GM19324 (cell line): ENCODE results near the gene TBCD.

Experiments used
- ATAC-seq: cut with Tn5 transposase; IDR thresholded peaks from one replicate; pipeline ENCODE4 v1.9.1; 2021; ENCODE audit warnings: mild to moderate bottlenecking, moderate library complexity; ENCODE audit not compliant: unreplicated experiment, low FRiP score

TBCD gene

DNA sequence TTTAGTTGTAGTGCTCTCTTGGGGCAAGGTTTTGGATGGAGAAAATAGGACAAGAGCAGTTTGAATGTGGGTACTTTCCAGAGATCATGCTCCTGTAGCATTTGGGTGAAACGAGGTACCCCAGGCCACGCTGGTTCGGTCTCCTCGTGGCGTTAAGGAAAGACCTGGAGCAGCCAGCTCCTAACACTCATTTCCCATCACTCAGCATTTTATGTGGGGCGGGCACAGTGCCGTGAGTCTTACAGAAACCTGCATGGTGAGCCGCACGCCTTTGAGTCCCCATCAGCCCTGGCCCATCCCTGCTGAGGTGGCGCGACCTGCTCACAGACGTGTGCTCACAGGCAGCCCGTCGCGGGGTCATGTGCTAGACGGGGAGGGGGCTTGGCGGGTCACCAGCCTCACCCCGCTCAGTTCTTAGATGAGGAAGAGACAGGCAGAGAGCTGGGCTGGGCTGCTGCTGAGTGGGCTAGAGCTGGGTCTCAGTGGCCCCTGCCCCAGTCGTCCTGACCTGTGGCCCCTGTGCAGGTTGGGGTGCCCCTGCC, 37.3 kb downstream of the TBCD start:
- no peak for ATAC-seq

DNA sequence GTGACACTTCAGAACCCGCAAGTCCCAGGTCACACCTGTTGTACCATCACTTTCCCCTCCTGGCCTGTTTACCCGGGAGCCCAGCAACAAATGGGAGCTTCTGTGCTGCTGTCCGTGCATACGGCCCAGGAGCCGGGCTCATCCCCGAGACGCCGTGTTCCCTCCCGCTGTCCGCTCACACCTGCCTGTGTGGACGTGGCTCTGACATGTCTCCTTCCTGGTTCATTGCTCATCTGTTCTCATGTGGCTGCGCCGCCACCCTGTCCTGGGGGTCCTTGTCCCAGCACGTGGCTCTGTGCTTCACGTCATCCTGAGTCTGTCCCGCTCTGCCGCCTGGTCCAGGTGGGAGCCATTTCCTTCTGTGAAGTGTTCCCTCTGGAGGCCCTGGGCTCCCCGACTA, 37.9 kb downstream of the TBCD start:
- no peak for ATAC-seq

DNA sequence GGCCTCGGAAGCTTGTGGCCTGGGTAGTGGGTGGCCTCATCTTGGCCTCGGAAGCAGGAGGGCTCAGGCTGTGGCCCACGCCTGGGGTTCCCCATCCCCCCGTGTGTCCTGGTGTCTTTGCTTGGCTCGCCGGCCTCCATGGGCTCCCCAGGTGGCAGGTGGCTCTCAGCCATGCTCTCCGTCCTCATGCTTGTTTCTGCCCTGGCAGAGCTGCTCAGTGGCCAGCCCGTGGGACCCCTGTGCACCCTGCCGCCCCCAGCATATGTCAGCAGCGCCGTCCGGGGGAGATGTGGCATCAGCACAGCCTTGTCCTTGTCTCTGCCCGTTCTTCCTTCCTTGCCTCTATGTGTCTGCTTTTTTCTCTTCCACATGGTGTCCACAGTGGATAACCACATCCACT, 38.5 kb downstream of the TBCD start:
- ATAC-seq, result no peak

DNA sequence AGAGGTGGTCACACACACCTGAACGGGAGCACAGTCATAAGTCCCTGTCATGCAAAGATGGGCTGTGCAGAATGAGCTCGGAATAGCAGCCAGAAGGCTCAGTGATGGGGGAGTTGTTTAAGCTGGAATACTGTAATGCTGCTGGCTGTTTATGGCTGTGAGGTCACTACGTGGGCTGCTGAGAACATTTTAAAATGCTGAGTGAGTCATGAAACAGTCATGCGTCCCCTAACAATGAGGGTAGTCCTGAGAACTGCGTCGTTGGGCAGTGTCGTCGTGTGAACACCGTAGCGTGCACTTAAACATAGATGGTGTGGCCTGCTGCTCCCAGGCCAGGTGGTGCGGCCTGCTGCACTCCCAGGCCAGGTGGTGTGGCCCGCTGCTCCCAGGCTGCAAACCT, 39.7 kb downstream of the TBCD start:
- ATAC-seq, result no peak

DNA sequence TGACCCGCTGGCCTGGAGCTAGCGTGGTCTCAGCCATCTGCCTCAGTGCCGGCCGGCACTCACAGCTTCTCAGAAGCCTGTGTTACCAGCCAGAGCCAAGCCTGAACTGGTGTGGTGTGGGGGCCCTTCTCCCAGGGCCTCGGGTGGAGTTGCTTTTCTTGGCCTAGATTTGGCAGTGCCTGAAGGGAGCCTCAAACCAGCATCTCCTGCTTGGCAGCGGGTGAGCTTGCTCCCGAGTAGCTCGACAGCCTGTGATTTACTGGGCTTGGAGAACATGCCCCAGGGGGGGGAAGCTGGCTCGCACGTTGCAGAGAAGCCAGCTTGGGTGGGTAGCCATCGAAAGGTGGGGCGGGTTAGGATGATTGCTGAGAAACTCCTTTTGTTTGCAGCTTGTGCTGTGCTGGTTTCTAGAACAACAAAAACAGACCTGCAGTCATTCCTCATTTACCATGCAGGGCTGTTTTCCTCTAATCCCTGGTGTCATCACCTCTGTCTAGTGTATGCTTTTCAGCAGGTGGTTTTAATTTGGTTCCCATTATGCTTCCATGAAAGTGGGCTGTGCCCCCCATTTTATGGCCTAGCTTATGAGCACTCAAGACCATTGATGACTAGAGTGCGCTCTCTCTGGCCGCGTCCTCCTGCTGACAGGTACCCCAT, 42.2 kb downstream of the TBCD start:
- ATAC-seq, result no peak

DNA sequence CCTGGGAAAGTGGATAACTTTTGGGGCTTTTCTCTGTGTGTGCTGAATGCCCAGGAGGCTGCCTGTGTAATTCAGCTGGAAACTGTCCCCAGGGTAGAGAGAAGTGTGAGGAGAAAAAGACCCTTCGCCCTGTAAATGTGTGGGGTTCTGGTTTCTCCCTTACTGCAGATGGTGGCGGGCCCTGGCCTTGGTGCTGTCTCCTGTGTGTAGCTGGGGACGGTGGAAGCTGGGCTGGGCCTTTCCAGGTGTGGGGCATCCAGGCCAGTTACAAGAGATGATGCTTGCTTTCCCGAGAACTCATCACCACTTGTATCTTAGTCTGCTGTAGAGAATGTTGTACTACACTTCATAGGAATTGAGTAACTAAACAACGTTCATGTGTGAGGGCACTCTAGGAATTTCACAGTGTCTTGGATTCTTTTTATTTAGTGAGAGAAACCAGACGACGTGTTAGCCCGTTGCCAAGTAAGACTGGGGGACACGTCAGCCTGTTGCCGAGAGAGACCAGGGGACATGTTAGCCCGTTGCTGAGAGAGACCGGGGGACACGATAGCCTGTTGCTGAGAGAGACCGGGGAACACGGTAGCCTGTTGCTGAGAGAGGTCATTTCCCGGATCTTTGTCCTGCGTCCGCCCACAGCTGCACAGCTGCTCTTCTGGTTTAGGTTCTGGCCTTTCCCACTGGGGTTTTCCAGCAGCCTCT, 43.1 kb downstream of the TBCD start:
- no peak for ATAC-seq

DNA sequence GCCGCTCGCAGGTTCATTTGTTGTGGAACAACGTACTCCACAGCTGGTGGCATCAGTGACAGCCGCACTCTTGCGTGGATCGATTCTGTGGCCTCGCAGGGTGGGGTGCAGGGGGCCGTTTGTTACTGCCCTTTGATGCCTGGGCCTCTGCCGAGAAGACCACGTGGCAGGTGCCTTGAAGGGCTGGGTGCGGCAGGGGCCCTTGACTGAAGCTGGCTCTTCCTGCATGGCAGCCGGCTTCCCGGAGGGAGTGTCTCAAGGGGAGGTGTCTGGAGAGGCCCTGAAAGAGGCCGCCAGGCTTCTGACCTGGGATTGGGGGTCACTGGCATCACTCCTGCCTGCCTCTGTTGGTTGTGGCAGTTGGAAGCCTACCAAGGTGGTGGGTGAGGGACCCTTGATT, 43.8 kb downstream of the TBCD start:
- ATAC-seq, result no peak

DNA sequence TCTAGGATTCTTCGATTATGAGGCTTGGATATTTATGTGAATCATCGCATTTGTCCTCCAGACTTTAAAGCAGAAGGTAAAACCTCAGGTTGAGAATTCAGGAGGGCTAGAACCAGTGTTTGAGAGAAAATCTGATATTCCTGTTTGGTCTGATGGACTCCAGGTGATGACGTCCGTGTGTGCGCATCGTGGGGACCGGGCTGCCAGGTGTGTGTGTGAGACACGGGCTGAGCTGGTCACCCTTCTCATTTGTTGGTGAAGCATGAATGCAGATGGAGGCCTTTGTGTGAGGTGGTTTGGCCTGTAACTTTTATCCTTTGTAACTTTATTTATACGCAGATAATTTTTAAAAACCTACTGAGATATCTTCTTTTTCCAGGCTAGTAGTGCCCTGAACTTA, 45.2 kb downstream of the TBCD start:
- no peak for ATAC-seq

DNA sequence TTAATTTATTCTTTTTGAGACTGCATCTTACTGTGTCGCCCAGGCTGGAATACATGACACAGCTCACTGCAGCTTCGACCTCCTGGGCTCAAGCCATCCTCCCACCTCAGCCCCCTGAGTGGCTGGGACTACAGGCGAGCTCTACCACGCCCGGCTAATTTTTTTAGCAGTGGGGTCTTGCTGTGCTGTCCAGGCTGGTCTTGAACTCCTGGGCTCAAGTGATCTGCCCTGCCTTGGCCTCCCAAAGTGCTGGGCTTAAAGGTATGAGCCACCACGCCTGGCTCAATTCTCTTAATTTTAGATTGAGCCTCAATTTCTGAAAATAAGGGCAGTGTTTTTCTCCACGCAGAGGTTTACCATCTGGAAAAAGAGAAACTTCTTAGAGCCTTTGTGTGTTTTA, 46.9 kb downstream of the TBCD start:
- ATAC-seq, result no peak

DNA sequence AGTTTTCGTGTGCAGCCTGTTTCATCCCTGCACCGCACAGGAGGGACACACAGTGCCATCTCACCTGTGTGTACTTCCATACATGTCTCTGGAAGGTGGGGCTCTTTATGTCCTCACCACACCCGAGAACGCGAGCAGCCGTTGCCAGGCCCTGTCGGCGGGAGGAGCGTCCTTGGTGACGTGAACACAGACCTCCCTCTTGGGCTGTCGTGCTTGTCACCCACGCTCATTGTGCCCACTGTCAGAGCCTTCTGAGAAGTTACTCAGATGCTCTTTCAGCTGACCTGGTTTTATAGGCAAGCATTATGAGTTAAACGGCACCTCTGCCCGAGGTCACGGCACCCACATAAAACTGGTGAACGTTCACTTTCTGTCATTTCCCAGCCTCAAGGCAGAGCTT, 47.7 kb downstream of the TBCD start:
- no peak for ATAC-seq

DNA sequence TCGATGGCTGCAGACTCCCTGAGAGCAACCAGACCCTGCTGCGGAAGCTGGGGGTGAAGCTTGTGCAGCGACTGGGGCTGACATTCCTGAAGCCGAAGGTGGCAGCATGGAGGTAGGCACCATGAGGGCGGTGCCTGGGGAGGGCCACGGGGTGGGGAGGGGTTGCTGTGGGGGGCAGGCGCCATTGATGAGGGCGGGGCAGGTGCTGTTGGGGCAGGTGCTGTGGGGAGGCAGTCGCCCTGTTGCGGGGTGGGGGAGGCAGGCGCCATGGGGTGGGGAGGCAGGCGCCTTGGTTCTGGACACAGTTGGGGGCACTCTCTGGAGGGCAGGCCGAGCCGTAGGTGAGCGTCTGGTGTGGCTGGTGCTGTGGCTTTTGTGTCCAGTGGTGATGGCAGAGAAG, 49.0 kb downstream of the TBCD start:
- ATAC-seq, result no peak

DNA sequence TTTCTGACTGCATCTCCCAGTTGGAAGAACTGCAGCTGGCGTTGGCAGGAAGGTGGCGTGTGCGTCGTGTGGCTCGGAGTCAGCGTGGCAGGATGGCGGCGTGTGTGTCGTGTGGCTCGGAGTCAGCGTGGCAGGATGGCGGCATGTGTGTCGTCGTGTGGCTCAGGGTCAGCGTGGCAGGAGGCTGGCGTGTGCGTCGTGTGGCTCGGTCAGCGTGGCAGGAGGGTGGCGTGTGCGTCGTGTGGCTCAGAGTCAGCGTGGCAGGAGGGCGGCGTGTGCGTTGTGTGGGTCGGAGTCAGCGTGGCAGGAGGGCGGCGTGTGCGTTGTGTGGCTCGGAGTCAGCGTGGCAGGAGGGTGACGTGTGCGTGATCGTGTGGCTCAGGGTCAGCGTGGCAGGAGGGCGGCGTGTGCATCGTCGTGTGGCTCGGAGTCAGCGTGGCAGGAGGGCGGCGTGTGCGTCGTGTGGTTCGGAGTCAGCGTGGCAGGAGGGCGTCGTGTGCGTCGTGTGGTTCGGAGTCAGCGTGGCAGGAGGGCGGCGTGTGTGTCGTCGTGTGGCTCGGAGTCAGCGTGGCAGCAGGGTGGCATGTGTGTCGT, 49.6 kb downstream of the TBCD start:
- ATAC-seq, result no peak

DNA sequence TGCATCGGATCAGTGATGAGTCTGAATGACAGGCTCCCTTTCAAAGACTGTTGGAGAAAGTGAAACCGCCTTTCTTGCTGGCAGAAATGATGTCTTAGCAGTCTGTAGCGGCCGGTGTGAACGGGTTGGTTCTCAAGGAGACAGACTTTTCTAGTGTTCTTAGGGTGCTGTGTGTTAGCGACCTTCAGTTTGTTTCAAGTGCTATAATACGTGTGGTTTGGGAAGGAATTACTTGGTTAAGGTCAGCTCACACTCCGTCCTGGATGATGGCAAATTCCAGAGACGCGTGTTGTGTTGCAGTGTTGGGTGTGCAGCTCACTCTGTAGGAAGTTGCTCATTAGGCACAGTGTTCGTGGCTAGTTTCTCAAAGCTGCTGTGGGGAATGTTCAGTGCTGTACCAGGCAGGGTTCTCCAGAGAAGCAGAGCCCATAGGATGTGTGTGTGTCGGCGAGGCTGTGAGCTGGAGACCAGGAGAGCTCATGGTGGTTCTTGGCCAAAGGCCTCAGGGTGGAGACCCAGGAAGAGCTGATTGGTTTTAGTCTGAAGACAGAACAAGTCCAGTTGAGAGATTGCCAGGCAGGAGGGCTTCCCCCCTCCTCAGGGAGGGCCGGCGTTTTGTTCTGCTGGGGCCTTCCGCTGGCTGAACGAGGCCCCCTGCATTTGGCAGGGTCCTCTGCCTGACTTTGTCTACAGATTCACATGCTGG, 50.4 kb downstream of the TBCD start:
- no peak for ATAC-seq

DNA sequence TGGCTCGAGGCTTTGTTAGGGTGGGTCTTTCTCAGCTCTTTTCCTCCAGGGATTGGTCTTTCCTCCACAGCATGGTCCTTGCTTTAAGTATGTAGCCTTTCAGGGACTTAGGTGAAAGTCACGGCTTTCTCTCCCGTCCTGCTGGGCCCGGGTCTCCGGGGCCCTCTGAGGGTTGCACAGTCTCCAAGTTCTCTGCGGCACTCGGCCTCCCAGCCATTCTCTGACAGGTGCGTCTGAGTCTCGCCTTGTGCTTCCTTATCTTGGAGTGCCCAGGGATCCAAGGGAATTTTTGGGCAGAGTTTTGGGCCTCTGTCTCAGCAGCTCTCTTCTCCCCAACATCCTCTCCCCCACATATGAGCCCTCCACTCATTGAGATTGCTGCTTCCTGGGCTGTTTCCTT, 51.3 kb downstream of the TBCD start:
- no peak for ATAC-seq

DNA sequence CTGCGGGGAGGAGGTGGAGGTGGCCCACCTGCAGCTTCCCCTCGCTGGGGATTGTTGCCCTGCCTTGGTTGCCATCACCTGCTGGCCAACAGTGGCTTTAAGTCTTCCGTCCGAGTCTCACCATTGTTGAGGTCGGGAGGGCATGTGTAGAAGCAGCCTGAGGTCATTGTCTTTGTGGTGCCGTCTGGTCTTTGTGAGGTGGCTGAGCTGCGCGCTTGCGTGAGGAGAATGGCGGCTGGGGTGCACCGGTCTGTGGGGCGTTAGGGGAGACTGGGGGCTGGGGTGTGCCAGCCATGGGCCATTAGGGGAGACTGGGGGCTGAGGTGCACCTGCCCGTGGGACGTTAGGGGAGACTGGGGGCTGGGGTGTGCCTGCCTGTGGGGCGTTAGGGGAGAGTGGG, 51.7 kb downstream of the TBCD start:
- no peak for ATAC-seq

DNA sequence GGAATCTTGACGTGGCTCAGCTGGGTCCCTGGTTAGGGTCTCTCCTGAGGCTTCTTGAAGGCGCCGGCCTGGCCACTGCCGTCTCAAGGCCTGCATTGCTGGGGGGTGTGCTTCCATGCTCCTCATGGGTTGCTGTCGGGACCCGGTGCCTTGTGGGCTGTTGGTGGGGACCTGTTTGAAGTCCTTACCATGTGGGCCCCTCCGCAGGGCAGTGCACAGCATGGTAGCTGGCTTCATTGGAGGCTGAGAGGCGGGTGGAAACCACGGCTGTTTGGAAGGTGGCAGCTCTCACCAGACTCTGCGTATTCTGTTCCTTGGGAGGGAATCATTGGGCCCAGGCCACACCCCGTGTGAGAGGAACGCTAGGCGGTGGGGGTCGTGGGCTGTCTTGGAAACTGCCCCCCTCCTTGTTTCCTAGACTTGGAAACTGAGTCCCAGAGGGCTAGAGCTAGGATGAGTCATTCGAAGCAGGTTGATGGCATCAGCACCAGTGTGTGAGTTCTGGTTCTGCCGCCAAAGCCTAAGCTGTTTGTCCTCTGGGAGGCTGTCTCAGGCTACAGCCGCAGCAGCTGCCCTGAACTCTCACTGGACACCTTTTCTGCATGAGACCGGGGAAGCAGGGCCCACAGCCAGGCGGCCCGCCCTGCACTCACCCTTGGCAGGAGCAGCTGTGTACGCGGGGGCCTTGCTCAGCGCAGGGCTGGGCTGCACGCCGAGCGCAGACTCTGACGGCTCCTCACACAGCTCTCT, 52.8 kb downstream of the TBCD start:
- ATAC-seq, result no peak

DNA sequence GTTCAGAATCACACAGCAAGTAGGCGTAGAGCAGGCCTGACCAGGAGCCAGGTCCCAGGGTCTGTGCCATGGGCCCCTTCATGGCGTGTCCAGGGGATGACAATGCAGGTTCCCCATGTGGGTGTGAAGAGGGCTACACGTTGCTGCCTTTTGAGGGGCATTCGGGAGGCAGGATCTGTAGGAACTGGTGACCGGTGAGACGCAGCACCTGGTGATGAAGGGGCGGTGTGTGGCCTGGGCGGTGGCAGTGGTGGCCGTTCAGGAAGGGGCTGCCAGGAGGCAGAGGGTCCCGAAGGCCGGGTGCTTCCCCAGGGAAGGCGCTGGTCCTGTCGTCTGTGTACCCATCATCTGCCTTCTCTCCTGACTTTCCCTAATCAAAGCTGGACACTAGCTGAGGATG, 53.4 kb downstream of the TBCD start:
- no peak for ATAC-seq

DNA sequence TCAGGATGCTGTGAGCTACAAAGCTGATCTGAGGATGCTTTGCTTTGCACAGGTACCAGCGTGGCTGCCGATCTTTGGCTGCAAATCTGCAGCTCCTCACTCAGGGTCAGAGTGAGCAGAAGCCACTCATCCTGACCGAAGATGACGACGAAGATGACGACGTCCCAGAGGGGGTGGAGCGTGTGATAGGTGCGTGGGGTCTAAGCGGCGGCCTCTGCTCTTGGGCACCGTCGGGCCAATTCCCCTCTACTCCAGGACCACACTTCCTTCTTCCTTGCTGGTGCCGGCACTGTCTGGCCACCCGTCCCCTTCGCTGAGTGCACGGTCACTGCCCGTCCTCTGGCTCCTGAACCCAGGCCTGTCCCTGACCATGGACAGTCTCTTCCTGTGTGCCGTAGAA, 54.0 kb downstream of the TBCD start:
- no peak for ATAC-seq

DNA sequence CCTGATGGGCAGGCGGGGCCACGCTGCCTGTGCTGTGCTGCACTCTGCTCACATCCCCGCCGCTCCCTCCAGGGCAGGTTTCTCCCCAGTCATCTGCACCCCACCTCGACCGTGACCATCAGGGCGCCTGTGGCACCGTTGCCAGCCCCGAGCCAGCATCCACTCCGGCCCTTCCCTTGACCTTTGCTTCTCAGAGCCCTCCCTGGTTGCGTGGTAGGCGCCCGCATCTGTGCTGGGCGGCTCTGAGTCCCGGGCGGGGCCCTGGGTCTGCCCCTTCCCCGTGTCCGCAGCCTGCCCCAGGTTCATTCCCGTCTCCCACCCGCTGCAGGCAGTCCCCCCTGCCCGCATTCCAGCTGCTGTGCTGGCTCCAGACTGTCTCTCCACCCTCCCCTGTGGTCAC, 54.8 kb downstream of the TBCD start:
- ATAC-seq, result no peak

DNA sequence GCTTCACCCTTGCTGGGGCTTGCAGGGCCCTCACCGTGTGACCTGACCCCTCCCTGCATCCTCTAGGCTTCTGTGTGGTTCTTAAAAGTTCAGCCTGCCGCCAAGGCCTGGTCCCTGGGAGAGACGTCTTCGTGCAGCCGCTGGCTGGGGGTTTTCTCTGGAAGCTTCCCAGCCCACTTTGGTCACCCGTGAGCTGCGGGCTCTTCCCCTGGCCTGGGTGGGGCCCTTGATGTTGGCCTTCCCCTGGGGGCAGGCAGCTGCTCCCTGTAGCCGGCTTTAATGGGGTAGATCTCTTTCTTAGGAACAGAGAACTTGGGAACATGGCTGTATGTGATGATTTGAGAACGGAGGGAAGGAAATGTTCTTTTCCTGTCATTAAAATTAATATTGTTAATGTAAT, 55.2 kb downstream of the TBCD start:
- no peak for ATAC-seq

DNA sequence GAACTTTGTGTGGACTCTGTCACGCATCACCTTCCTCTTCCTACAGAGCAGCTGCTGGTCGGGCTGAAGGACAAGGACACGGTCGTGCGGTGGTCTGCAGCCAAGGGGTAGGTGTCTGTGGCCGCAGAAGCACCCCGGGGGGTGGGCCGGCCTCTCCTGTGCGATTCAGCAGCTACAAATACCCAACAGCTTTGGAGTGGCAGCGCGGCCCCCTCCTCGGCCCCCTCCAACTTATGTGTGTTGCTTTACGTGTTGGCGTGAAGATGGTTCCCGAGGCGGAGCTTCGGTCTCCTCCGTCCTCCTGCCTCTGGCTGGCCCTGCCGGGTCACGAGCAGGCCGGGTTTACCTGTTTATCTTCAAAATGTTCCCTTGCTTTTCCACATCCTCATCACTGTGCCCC, 55.7 kb downstream of the TBCD start:
- ATAC-seq, result no peak
